Pancreas (tissue), 10 donors: ENCODE measurements around the gene APBB1IP. TPM values are rescaled to one million over a fixed set of nuclear protein-coding genes. Genes with fewer than 3 reads are reported as not detected.
"Not testable (repeated sequence)": the region's sequence is repeated elsewhere in the genome, so short reads cannot be mapped to it uniquely, and the experiment has no call there.

Experiments
- ATAC-seq, 4 donors: fragments of 200-7000 bp; cut with Tn5 transposase; one replicate each; pipeline versions ENCODE4 v1.8.0 to v1.9.1; 2020; ENCODE audit warnings: mild to moderate bottlenecking in 4 of 4, moderate library complexity in 4 of 4
- DNase-seq, 6 donors: peaks; one replicate each; pipeline ENCODE4 v3.0.0-alpha.2; 2020
- FAIRE-seq: peaks from 2 replicates; lab custom pipeline; 2012; peaks lifted over from hg19 to GRCh38; lab: Jason Lieb, UNC
- H3K27ac ChIP-seq, 4 donors: fragments of 200-600 bp; sonication (generic); 1 replicate in 3 of 4; 2 replicates in 1 of 4; pipeline versions ENCODE4 v1.5.0 to v1.8.0; 2020
- H3K27me3 ChIP-seq, 4 donors: fragments of 200-600 bp; one replicate each; pipeline ENCODE4 v1.8.0; 2021
- H3K36me3 ChIP-seq, 3 donors: fragments of 200-600 bp; sonication (generic) in 1 of 3; one replicate each; pipeline versions ENCODE4 v1.5.0 to v1.8.0; 2020 to 2021
- H3K4me1 ChIP-seq, 3 donors: fragments of 200-600 bp; one replicate each; pipeline ENCODE4 v1.8.0; 2021
- H3K4me3 ChIP-seq, 4 donors: fragments of 200-600 bp; sonication (generic) in 2 of 4; one replicate each; pipeline versions ENCODE4 v1.5.0 to v1.8.0; 2020 to 2021
- H3K9me3 ChIP-seq, 4 donors: fragments of 200-600 bp; one replicate each; pipeline ENCODE4 v1.8.0; 2021
- CTCF ChIP-seq, 4 donors: fragments of 200-600 bp; sonication (generic) in 3 of 4; IDR thresholded peaks; one replicate each; pipeline versions ENCODE4 v1.5.0 to v1.8.0; 2021; ENCODE audit warnings: antibody characterized with exemption in 4 of 4
- WGBS, 2 donors: extraction: QIAGEN DNeasy Blood & Tissue Kit; methylation state at CpG; one replicate each; pipeline ENCODE4 v1.1.7; 2013; 5-methylcytosine and 5-hydroxymethylcytosine counted together
- intact Hi-C, 3 donors: fragments of 100-400 bp; cut with DNase I; formaldehyde crosslinking; loops; one replicate each; pipeline versions ENCODE4 v1.11.1 to v1.14.2; 2022
- polyA plus RNA-seq, 2 donors: library from polyadenylated mRNA; stranded (reverse); fragments of 200-250 nt; gene quantifications; one replicate each; pipeline ENCODE4 v1.2.3, GENCODE V29; 2013
- total RNA-seq, 6 donors: library from RNA; stranded (reverse); fragmentation: NEBNext Ultra II Directional in 4 of 6; extraction: Animal tissue kit (Norgen Biotek cat#: 25700) in 4 of 6; gene quantifications; one replicate each; pipeline versions ENCODE4 v1.2.1 to v1.2.4, GENCODE V29; 2021 to 2023
- donor health status: healthy with polysubstance abuse.
- donor health status: DM: no; HTN: no; CAD: no; lungs with moderate emphysema.
- donor health status: DM: no; HTN: no; CAD: no.
- donor health status: control.
- donor health status: control.
- donor health status: Bipolar disorder and iron deficiency.
- donor health status: DM: yes; HTN: yes; CAD: no.
- donor health status: DM: no; HTN: no; CAD: no.
- donor health status: DM: no; HTN: no; CAD: no.
- donor health status: DM: yes; HTN: yes; CAD: no.

The APBB1IP gene
- total and polyA plus RNA-seq, 8 donors = 0.93 to 12.3 (median 2.2) TPM

GRCh38 chr10:26579256-26580063 is 141.3 kb downstream of the APBB1IP start:
- Histone ChIP-seq H3K27ac (no peak overlapping the region), H3K9me3 (no peaks in the 10 kb centered on the region), H3K36me3 (no peaks in the 10 kb centered on the region), H3K4me1 (no peaks in the 10 kb centered on the region), H3K27me3 (no peaks in the 10 kb centered on the region), H3K4me3 (no peak overlapping the region)
- FAIRE-seq = no peak
- intact Hi-C loops = no loop called here
- ATAC-seq = no peak
- 81 to 87% methylated on average over 26 of the region's 26 CpGs for WGBS, 2 donors
- no peak for TF ChIP-seq CTCF (IDR thresholded peaks at IDR 0.05)
- DNase-seq = peak in 1 of 6 donors; percentile 58

- H3K4me3 ChIP-seq = no peak overlapping the region
- 73% methylated on average over 11 of the region's 11 CpGs for WGBS, 2 donors
- H3K27me3 ChIP-seq = no peaks in the 10 kb centered on the region
- no peak overlapping the region for H3K27ac ChIP-seq
- TF ChIP-seq CTCF (IDR thresholded peaks at IDR 0.05) = no peak
- no peak for DNase-seq
- no peak for FAIRE-seq
- ATAC-seq = no peak
- no peaks in the 10 kb centered on the region for H3K4me1 ChIP-seq
- intact Hi-C loops = no loop called here
- H3K9me3 ChIP-seq = no peaks in the 10 kb centered on the region
- H3K36me3 ChIP-seq = no peaks in the 10 kb centered on the region
Measured at GRCh38 chr10:26586211-26586610, 148.1 kb downstream of the APBB1IP start.

GRCh38 chr10:26588611-26589010 is 150.5 kb downstream of the APBB1IP start:
- intact Hi-C loops = no loop called here
- FAIRE-seq (no peak), ATAC-seq (no peak), DNase-seq (no peak)
- Histone ChIP-seq H3K36me3 (no peaks in the 10 kb centered on the region), H3K4me3 (no peak overlapping the region), H3K27me3 (no peaks in the 10 kb centered on the region), H3K27ac (no peak overlapping the region), H3K9me3 (no peaks in the 10 kb centered on the region), H3K4me1 (no peaks in the 10 kb centered on the region)
- TF ChIP-seq CTCF (IDR thresholded peaks at IDR 0.05) = no peak
- WGBS, 2 donors = 77 to 85% methylated on average over 12 of the region's 12 CpGs

GRCh38 chr10:26589813-26590212 is 151.7 kb downstream of the APBB1IP start:
- ATAC-seq, H3K4me1 ChIP-seq, FAIRE-seq, H3K27ac ChIP-seq, H3K27me3 ChIP-seq, H3K9me3 ChIP-seq, H3K4me3 ChIP-seq, intact Hi-C loops, H3K36me3 ChIP-seq, DNase-seq: not testable (repeated sequence)
- WGBS, 2 donors = 62 to 68% methylated on average over 5 of the region's 5 CpGs

GRCh38 chr10:26593896-26594295 is 155.8 kb downstream of the APBB1IP start:
- Histone ChIP-seq H3K27me3 (no peaks in the 10 kb centered on the region), H3K36me3 (no peaks in the 10 kb centered on the region), H3K4me1 (no peaks in the 10 kb centered on the region), H3K4me3 (no peak overlapping the region), H3K9me3 (no peaks in the 10 kb centered on the region), H3K27ac (no peak overlapping the region)
- FAIRE-seq = no peak
- no peak for TF ChIP-seq CTCF (IDR thresholded peaks at IDR 0.05)
- no peak for ATAC-seq
- 29 to 42% methylated on average over 19 of the region's 19 CpGs for WGBS, 2 donors
- intact Hi-C loops = no loop called here
- no peak for DNase-seq

GRCh38 chr10:26603283-26603682 is 165.1 kb downstream of the APBB1IP start:
- H3K36me3 ChIP-seq, H3K4me1 ChIP-seq, intact Hi-C loops, DNase-seq, H3K27ac ChIP-seq, H3K9me3 ChIP-seq, H3K27me3 ChIP-seq, H3K4me3 ChIP-seq: not testable (repeated sequence)
- WGBS, 2 donors = 46 to 53% methylated on average over 2 of the region's 2 CpGs
- ATAC-seq (peak in 2 of 4 donors; percentile 48 to 57), FAIRE-seq (peak; percentile 64)

- 72 to 78% methylated on average over 13 of the region's 13 CpGs for WGBS, 2 donors
- DNase-seq, H3K4me3 ChIP-seq, intact Hi-C loops, H3K27me3 ChIP-seq, H3K9me3 ChIP-seq, H3K27ac ChIP-seq, FAIRE-seq, ATAC-seq, H3K4me1 ChIP-seq, H3K36me3 ChIP-seq: not testable (repeated sequence)
Measured at GRCh38 chr10:26604320-26605093, 166.4 kb downstream of the APBB1IP start.
